DND-41 (cell line): ENCODE results near the gene MS4A14.

Experiments used
- CTCF ChIP-seq: IDR thresholded peaks from 2 replicates; pipeline ENCODE4 v1.5.1; 2012; ENCODE audit warnings: borderline replicate concordance, low read length, moderate library complexity, mild to moderate bottlenecking; ENCODE audit not compliant: poor library complexity, severe bottlenecking; ENCODE audit errors: extremely low read depth
- EZH2 ChIP-seq: IDR thresholded peaks from 3 replicates; pipeline ENCODE4 v1.6.1; 2012; ENCODE audit warnings: borderline replicate concordance, low read depth, mild to moderate bottlenecking, moderate library complexity, low read length, inconsistent platforms; ENCODE audit not compliant: severe bottlenecking

GRCh38 chr11:60422609-60423008, 26.4 kb downstream of the MS4A14 start:
- TF ChIP-seq CTCF (no peak), EZH2 (no peak)
